Erythroblast (primary cell): Measurements from ENCODE around the gene SGIP1.
A peak's percentile ranks its signal among the peaks of the same experiment; 100 is the strongest.

ENCODE experiments used
- DNase-seq, 2 experiments: peaks; one replicate each; lab custom pipeline; 2025; lab: John Stamatoyannopoulos, UW
- GATA1 ChIP-seq: IDR thresholded peaks from 2 replicates; pipeline ENCODE4 v1.6.1; 2011; ENCODE audit warnings: low read depth, mild to moderate bottlenecking, control low read depth, low read length, moderate library complexity
- POLR2A ChIP-seq: IDR thresholded peaks from 2 replicates; pipeline ENCODE4 v1.6.1; 2011; ENCODE audit warnings: mild to moderate bottlenecking, low read length

SGIP1 gene, protein sequence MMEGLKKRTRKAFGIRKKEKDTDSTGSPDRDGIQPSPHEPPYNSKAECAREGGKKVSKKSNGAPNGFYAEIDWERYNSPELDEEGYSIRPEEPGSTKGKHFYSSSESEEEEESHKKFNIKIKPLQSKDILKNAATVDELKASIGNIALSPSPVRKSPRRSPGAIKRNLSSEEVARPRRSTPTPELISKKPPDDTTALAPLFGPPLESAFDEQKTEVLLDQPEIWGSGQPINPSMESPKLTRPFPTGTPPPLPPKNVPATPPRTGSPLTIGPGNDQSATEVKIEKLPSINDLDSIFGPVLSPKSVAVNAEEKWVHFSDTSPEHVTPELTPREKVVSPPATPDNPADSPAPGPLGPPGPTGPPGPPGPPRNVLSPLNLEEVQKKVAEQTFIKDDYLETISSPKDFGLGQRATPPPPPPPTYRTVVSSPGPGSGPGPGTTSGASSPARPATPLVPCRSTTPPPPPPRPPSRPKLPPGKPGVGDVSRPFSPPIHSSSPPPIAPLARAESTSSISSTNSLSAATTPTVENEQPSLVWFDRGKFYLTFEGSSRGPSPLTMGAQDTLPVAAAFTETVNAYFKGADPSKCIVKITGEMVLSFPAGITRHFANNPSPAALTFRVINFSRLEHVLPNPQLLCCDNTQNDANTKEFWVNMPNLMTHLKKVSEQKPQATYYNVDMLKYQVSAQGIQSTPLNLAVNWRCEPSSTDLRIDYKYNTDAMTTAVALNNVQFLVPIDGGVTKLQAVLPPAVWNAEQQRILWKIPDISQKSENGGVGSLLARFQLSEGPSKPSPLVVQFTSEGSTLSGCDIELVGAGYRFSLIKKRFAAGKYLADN

DNA sequence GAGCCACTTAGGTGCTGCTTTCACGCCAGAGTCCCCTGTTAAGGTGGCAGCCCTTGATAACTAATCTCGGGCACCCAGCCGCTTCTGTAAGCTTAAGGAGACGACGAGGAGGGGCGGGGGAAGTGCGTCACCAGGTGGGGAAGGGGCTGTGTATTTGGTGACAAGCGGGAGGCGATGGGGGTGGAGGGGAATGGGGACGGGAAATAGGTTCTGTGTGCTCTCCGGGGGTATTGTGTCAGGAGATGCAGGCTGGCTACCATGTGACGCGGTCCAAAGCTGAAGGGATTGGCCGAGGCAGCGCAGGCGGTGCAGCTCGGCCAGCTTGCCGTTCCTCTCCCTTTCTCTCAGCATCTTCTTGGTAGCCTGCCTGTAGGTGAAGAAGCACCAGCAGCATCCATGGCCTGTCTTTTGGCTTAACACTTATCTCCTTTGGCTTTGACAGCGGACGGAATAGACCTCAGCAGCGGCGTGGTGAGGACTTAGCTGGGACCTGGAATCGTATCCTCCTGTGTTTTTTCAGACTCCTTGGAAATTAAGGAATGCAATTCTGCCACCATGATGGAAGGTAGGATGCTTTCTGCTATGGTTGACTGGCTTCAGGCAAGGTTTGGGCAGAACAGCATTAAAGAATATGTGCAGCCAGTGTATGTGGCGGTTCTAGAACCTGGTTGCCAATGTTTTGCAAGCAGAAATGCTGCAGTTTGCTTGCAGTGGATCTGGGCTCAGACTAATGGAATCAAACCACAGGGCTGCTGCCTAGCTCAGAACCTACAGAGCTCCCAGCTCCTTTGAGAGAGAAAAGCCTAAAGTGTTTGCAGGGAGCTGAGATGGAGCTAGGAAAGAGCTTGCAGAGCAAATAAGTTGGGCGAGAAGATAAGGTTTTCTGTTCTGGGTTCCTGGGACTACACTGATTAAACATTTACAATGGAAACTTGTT, at the start of gene SGIP1:
Gene SGIP1, plus strand, starts transcription at position 350 of the 937 bp plus-strand sequence. Its CDS starts 206 bp downstream, at position 556.
- peak; percentile 85 to 86 for DNase-seq
- TF ChIP-seq POLR2A (no peak), GATA1 (no peak)

DNA sequence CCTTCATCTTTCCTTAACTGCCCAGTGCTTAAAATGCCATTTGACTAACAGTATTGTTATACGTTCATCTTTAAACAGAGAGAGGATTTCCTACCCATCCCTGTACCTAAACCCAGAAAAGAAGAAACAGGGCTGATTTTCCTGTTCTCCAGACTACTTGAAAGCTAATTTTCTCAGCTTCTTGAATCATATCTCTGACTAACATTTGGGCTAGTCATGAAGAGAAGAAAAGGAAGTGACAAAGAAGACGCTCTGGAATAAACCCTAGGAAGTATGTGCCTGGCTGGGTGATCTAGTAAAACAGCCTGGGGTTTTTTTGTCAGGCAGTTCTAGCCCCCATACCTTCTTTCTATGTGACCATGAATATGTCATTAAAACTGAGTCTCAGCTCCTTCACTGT, 44.8 kb upstream of the SGIP1 start:
- no peak for DNase-seq
- no peak for TF ChIP-seq POLR2A
- no peak for TF ChIP-seq GATA1

DNA sequence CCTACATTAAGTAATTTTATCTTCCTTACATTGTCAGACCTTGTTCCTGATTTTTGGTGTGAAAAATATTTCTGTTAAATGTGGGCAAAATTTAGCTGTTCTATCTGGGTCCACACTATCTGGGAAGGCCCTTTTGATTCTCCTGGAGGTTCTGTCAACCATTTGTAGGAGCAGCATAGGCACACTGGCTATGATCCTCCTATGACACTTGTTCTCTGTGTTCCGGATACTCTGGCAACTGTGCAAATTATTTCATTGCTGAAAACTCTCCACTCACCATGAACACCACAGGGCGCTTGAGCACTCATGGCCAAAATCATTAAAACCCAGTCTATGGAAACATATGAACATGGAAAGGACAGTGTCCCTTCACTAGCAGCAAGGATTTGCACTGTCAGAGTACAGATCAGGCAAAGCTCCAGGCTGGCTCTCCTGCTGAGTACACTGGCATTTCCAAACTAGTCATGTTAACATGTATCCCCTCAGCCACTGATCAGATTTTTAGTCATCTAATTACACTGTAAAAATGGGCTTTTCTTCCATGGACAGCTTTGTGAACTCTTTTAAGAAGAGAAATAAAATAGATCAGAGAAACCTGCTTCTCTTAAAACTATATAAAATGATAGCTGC, 43.9 kb upstream of the SGIP1 start:
- TF ChIP-seq POLR2A (no peak), GATA1 (no peak)
- DNase-seq = no peak

DNA sequence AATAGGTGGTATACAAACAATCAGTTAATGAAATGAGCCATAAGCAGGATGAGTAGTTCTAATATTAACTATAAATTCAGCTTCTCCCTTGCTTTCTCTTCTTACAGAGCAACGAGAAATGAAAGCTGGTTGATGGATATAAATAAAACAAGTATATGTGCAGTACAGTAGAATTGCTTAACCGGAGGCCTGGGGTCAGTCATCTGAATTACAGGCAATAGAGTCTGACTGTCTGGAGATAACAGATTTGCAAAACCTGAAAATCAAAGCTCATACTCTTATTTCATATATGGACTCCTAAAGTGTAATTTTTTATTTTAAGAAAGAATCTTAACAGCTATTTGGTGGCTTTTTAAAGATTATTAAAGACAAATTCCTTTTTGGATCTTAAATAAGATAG, 43.1 kb upstream of the SGIP1 start:
- TF ChIP-seq POLR2A (no peak), GATA1 (no peak)
- no peak for DNase-seq

DNA sequence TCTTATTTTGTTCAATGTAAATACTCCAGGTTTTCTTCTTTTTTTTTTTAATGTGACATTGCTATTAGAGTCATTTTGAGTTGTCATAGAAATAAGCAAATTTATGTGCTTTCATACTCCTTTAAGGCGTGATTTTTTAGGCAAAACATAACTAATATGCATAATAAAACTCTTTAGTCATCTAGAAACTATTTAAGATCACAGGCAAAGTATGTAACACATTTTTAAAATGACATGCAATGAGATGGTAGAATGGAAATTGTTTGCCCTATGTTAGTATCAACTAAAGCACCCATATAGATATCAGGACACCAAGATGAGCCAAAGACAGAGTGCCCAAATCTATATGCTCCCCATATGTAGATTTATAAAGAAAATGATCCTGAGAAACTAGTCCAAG, 41.5 kb upstream of the SGIP1 start:
- no peak for DNase-seq

DNA sequence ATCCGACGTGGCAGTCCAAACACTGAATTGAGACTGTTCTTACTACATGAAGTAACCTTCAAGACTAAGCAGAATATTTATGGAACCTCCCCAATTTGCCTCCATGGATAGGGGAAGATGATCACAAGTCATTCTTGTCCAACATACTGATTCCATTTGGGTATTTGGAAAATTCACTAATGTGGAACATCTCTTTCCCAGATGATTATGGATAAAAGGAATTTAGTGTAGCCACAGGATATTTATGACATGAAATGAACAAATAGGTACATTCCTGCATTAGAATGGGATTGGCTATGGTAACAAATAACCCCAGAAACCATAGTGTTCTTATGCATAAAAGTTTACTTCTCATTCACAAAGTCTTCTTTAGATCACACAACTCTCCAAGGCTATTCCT, 40.2 kb upstream of the SGIP1 start:
- no peak for TF ChIP-seq GATA1
- TF ChIP-seq POLR2A = no peak
- DNase-seq = no peak

More for the DNA sequence above, 41.5 kb upstream of the SGIP1 start:
- TF ChIP-seq GATA1 = no peak
- TF ChIP-seq POLR2A = no peak

DNA sequence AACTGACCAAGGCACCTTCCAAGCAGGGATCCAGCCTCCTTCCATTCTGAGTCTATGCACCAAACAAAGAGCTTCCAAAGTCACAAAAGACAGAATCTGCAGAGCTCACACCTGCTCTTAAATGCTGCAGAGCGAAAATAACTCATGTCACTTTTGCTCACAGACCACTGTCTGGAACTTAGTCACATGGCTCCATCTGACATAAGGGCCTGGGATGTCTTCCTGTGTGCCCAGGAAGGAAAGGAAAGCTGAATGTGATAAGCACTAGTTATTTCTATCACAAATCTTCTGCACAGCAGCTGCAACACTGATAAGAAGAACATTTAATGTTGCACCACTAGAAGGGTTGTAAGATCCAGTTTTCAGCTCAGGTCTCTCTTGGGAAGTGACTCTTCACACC, 39.5 kb upstream of the SGIP1 start:
- peak; percentile 11 to 58 for DNase-seq
- TF ChIP-seq GATA1 = no peak
- no peak for TF ChIP-seq POLR2A

DNA sequence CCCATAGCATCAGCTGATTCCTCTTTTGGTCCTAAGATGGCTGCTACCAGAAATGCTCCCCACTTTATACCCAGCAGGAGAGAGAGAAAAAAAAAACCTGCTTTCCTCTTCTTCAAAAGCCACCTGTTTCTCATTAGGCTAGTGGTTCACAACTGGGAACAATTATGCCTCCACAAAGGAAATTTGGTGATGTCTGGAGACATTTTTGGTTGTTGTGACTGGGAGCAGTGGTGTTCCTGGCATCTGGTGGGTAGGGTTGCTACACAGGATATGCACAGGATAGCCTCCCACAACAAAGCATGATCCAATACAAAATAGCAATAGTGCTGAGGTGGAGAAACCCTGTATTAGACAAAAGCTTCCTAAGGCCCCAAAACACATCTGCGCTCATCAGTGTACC, 38.5 kb upstream of the SGIP1 start:
- DNase-seq = no peak
- TF ChIP-seq GATA1 (no peak), POLR2A (no peak)

DNA sequence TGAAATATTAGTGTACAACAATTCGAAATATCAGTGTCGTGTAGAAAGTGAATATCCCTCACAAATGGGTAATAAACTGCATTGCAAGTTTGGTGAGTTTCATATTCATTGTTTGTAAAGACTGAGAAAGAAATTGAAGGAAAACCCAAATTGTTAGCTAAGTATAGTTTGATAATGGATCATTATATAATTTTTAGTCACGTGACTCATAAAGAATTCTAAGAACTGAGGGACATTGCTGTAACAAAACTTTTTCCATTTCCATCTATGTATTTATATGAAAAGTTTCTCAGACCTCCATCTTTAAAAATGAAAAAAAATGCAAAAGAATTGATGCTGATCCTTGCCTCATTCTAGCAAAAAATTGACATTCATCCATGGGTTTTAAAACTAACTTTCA, 36.0 kb upstream of the SGIP1 start:
- no peak for DNase-seq
- TF ChIP-seq GATA1 (no peak), POLR2A (no peak)

DNA sequence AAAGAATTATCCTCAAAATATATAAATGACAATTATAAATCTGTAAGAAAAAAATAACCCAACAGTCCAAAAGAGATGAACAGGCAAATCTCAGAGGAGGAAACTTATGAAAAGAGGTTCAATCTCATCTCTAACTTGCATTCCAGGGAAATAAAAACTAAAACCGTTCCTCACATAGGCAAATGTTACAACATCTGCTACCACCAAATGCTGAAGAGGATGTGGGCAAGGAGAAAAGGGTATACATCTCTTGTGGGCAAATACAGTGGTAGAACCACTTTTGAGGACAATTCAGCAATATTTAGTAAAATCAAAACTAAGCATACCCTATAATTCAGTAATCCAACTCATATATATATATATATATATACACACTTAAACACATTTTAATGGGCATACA, 33.7 kb upstream of the SGIP1 start:
- TF ChIP-seq POLR2A (no peak), GATA1 (no peak)
- DNase-seq = no peak

DNA sequence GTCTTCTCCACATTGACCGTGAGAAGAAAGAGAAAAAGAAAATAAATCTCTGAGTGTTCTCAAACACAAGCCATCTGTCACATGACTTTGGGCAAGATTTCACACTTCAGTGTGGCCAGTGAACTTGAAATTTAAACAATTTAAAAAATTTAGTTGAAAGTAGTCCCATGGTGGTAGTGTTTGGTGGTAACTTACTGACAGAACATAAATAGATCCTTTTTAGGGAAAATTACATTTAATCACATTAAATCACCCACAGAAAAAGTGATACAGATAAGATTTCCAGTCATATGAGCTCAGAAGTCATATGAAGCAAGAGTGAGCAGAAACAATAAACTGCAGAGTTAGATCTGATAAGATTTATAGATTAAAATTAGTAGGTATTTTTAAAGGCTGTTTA, 31.9 kb upstream of the SGIP1 start:
- DNase-seq = no peak
- no peak for TF ChIP-seq POLR2A

DNA sequence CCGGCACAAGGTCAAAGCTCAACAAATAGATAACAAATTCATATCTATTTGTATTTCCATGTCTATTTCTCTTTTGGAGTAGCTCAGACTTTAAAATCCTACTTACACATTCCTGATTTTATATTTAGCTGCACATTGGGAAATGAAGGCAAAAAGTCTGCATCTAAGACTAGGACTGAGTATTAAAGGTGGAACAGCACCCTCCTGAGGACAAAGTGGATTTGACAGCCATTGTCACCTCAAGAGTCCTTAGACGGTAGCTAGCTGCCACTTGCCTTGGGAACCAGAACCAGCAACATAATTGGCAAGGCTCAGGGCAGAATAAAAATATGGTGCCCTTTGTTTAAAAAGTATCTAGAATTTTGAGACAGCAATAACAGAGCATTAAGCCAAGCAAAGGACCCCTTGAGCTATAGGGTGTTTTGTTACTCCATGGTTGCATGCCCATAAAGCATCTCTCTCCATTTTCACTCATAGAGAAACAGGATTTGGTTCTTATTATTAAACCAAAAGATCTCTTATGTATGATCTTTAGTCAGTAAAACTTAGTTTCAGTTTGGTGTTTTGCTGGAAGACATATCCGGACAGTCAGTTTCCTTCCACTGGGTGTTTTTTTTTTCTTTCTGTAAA, 30.0 kb upstream of the SGIP1 start:
- peak; percentile 46 to 67 for DNase-seq
- no peak for TF ChIP-seq POLR2A
- no peak for TF ChIP-seq GATA1
